HepG2 (cell line): ENCODE results near the gene CORO1C. TPM values are rescaled to one million over a fixed set of nuclear protein-coding genes. Genes with fewer than 3 reads are reported as not detected.

Source experiments
- ARNT2 ChIP-seq: sonication (generic); formaldehyde crosslinking; IDR thresholded peaks from 2 replicates; pipeline ENCODE4 v1.8.0; 2022; ENCODE audit warnings: mild to moderate bottlenecking, low read depth, missing genetic modification reagents, moderate library complexity
- ATF7 ChIP-seq, 2 experiments: fragments of 450-650 bp in 1 of 2; sonication (generic) in 1 of 2; formaldehyde crosslinking in 1 of 2; IDR thresholded peaks; 2 replicates each; pipeline versions ENCODE4 v1.4.0 to v1.6.1; 2016 to 2020; ENCODE audit warnings: antibody characterized with exemption in 1 of 2, mild to moderate bottlenecking in 1 of 2, missing genetic modification reagents in 1 of 2
- HHEX ChIP-seq: IDR thresholded peaks from 2 replicates; pipeline ENCODE4 v1.6.1; 2016; ENCODE audit warnings: control low read depth
- HNRNPUL1 ChIP-seq: fragments of 200-400 bp; formaldehyde crosslinking; IDR thresholded peaks from 2 replicates; pipeline ENCODE4 v1.6.1; 2017; ENCODE audit warnings: low read depth, mild to moderate bottlenecking, low read length, moderate library complexity
- JUND ChIP-seq: sonication (generic); formaldehyde crosslinking; IDR thresholded peaks from 2 replicates; pipeline ENCODE4 v1.8.0; 2022; ENCODE audit warnings: mild to moderate bottlenecking, missing genetic modification reagents
- NKX3-1 ChIP-seq: sonication (generic); formaldehyde crosslinking; IDR thresholded peaks from 2 replicates; pipeline ENCODE4 v1.5.0; 2020; ENCODE audit warnings: missing genetic modification reagents
- RXRB ChIP-seq: IDR thresholded peaks from 2 replicates; pipeline ENCODE4 v1.6.1; 2016; ENCODE audit warnings: borderline replicate concordance, missing genetic modification reagents, missing compliant biosample characterization
- STAT5B ChIP-seq: sonication (generic); formaldehyde crosslinking; IDR thresholded peaks from 2 replicates; pipeline ENCODE4 v1.4.0; 2020; ENCODE audit warnings: missing genetic modification reagents
- ZFX ChIP-seq: sonication (generic); formaldehyde crosslinking; IDR thresholded peaks from 2 replicates; pipeline ENCODE4 v1.4.0; 2020; ENCODE audit warnings: mild to moderate bottlenecking, low read depth, missing genetic modification reagents, moderate library complexity
- ZFY ChIP-seq: sonication (generic); formaldehyde crosslinking; IDR thresholded peaks from 2 replicates; pipeline ENCODE4 v1.4.0; 2020; ENCODE audit warnings: missing genetic modification reagents
- ZNF557 ChIP-seq: sonication (generic); formaldehyde crosslinking; IDR thresholded peaks from 2 replicates; pipeline ENCODE4 v1.4.0; 2020; ENCODE audit warnings: missing genetic modification reagents
- polyA plus RNA-seq, 8 experiments: library from polyadenylated mRNA; depleted of rRNA in 3 of 8; stranded (reverse) in 7 of 8; unstranded in 1 of 8; fragments of >200 nt; fragmentation: Illumina TruSeq in 4 of 8; extraction: Trizol in 4 of 8; gene quantifications; 2 replicates each; pipeline versions ENCODE4 v1.2.1 to v1.2.3, GENCODE V29; 2011 to 2016; ENCODE audit warnings: low read depth in 4 of 8, missing spikeins in 1 of 8, mixed read lengths in 1 of 8; ENCODE audit not compliant: insufficient read depth in 1 of 8
- total RNA-seq, 5 experiments: library from RNA; depleted of rRNA; stranded (reverse); fragments of >200 nt; fragmentation: Illumina TruSeq; extraction: Trizol; gene quantifications; 2 replicates each; pipeline ENCODE4 v1.2.3, GENCODE V29; 2016; ENCODE audit warnings: low read depth in 1 of 5
- TF ChIP-seq, protein P1 (sequence below): sonication (generic); formaldehyde crosslinking; IDR thresholded peaks from 2 replicates; pipeline ENCODE4 v1.4.0; 2020; ENCODE audit warnings: missing genetic modification reagents, borderline replicate concordance
- TF ChIP-seq, protein P2 (sequence below): sonication (generic); formaldehyde crosslinking; IDR thresholded peaks from 2 replicates; pipeline ENCODE4 v1.4.0; 2020; ENCODE audit warnings: missing genetic modification reagents, borderline replicate concordance
- TF ChIP-seq, protein P3 (sequence below), 2 experiments: fragments of 450-650 bp in 1 of 2; sonication (generic) in 1 of 2; formaldehyde crosslinking; IDR thresholded peaks; 2 replicates each; pipeline versions ENCODE4 v1.5.0 to v1.8.0; 2020 to 2022; ENCODE audit warnings: mild to moderate bottlenecking in 1 of 2, missing genetic modification reagents in 1 of 2
- TF ChIP-seq, protein P4 (sequence below): sonication (generic); formaldehyde crosslinking; IDR thresholded peaks from 2 replicates; pipeline ENCODE4 v1.4.0; 2020; ENCODE audit warnings: missing genetic modification reagents, borderline replicate concordance
- TF ChIP-seq, protein P5 (sequence below): sonication (generic); formaldehyde crosslinking; IDR thresholded peaks from 2 replicates; pipeline ENCODE4 v1.8.1; 2023; ENCODE audit warnings: mild to moderate bottlenecking, missing genetic modification reagents, borderline replicate concordance

Gene CORO1C
- total and polyA plus RNA-seq, 2 of the 13 experiments (the other 11 are each of a cell fraction or from before 2014, with no cell fraction given), result 73.7 to 131 TPM

DNA sequence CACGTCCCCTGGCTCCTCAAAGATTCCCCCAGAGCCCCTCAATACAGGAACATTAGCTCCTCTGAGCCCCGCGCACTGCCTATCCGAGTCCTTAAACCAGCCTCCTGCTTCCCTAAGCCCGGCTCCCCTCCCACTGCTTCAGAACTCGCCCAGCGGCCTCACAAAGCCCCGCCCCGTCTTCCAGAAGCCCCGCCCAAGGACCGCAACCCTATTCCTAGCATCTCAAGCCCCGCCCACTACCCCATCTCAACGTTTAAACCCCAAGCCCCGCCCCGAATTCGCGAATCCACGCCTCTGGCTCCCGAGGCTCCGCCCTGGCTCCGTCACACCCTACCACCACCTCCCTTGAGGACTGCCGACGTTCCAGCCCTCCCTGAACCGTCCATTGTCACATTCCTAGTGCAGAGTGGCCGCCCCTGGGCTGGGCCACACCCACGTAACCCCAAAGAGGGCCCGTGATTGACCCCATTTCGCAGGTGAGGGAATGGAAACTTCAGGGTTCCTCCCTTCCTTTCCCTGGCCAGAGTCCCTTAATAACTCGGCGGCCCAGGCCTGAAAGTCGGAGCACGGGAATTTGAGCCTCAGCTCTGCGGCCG lies 646 bp upstream of the CORO1C start (continued):
- TF ChIP-seq, protein P1, sequence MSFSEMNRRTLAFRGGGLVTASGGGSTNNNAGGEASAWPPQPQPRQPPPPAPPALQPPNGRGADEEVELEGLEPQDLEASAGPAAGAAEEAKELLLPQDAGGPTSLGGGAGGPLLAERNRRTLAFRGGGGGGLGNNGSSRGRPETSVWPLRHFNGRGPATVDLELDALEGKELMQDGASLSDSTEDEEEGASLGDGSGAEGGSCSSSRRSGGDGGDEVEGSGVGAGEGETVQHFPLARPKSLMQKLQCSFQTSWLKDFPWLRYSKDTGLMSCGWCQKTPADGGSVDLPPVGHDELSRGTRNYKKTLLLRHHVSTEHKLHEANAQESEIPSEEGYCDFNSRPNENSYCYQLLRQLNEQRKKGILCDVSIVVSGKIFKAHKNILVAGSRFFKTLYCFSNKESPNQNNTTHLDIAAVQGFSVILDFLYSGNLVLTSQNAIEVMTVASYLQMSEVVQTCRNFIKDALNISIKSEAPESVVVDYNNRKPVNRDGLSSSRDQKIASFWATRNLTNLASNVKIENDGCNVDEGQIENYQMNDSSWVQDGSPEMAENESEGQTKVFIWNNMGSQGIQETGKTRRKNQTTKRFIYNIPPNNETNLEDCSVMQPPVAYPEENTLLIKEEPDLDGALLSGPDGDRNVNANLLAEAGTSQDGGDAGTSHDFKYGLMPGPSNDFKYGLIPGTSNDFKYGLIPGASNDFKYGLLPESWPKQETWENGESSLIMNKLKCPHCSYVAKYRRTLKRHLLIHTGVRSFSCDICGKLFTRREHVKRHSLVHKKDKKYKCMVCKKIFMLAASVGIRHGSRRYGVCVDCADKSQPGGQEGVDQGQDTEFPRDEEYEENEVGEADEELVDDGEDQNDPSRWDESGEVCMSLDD (CRISPR knock-in tag), result no peak
- TF ChIP-seq HNRNPUL1 (no peak), JUND (CRISPR knock-in tag) (no peak), HHEX (CRISPR knock-in tag) (no peak), NKX3-1 (CRISPR knock-in tag) (no peak), ARNT2 (CRISPR knock-in tag) (no peak), ZFX (peak; percentile 80), ATF7 (IDR thresholded peaks at IDR 0.05) (no peak), ATF7 (CRISPR knock-in tag; IDR thresholded peaks at IDR 0.05) (peak; percentile 82; the same call in 1 of the 2 replicates), RXRB (CRISPR knock-in tag) (peak; percentile 29; the same call in 1 of the 2 replicates), ZFY (CRISPR knock-in tag) (peak; percentile 68), STAT5B (no peak), ZNF557 (CRISPR knock-in tag) (no peak)
- TF ChIP-seq, protein P2, sequence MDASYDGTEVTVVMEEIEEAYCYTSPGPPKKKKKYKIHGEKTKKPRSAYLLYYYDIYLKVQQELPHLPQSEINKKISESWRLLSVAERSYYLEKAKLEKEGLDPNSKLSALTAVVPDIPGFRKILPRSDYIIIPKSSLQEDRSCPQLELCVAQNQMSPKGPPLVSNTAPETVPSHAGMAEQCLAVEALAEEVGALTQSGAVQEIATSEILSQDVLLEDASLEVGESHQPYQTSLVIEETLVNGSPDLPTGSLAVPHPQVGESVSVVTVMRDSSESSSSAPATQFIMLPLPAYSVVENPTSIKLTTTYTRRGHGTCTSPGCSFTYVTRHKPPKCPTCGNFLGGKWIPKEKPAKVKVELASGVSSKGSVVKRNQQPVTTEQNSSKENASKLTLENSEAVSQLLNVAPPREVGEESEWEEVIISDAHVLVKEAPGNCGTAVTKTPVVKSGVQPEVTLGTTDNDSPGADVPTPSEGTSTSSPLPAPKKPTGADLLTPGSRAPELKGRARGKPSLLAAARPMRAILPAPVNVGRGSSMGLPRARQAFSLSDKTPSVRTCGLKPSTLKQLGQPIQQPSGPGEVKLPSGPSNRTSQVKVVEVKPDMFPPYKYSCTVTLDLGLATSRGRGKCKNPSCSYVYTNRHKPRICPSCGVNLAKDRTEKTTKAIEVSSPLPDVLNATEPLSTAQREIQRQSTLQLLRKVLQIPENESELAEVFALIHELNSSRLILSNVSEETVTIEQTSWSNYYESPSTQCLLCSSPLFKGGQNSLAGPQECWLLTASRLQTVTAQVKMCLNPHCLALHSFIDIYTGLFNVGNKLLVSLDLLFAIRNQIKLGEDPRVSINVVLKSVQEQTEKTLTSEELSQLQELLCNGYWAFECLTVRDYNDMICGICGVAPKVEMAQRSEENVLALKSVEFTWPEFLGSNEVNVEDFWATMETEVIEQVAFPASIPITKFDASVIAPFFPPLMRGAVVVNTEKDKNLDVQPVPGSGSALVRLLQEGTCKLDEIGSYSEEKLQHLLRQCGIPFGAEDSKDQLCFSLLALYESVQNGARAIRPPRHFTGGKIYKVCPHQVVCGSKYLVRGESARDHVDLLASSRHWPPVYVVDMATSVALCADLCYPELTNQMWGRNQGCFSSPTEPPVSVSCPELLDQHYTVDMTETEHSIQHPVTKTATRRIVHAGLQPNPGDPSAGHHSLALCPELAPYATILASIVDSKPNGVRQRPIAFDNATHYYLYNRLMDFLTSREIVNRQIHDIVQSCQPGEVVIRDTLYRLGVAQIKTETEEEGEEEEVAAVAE (CRISPR knock-in tag), result 0 out of 2 replicates have a peak, but pooled peaks have one; percentile 12
- TF ChIP-seq, protein P3, sequence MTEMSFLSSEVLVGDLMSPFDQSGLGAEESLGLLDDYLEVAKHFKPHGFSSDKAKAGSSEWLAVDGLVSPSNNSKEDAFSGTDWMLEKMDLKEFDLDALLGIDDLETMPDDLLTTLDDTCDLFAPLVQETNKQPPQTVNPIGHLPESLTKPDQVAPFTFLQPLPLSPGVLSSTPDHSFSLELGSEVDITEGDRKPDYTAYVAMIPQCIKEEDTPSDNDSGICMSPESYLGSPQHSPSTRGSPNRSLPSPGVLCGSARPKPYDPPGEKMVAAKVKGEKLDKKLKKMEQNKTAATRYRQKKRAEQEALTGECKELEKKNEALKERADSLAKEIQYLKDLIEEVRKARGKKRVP (CRISPR knock-in tag; IDR thresholded peaks at IDR 0.05), result no peak
- TF ChIP-seq, protein P4, sequence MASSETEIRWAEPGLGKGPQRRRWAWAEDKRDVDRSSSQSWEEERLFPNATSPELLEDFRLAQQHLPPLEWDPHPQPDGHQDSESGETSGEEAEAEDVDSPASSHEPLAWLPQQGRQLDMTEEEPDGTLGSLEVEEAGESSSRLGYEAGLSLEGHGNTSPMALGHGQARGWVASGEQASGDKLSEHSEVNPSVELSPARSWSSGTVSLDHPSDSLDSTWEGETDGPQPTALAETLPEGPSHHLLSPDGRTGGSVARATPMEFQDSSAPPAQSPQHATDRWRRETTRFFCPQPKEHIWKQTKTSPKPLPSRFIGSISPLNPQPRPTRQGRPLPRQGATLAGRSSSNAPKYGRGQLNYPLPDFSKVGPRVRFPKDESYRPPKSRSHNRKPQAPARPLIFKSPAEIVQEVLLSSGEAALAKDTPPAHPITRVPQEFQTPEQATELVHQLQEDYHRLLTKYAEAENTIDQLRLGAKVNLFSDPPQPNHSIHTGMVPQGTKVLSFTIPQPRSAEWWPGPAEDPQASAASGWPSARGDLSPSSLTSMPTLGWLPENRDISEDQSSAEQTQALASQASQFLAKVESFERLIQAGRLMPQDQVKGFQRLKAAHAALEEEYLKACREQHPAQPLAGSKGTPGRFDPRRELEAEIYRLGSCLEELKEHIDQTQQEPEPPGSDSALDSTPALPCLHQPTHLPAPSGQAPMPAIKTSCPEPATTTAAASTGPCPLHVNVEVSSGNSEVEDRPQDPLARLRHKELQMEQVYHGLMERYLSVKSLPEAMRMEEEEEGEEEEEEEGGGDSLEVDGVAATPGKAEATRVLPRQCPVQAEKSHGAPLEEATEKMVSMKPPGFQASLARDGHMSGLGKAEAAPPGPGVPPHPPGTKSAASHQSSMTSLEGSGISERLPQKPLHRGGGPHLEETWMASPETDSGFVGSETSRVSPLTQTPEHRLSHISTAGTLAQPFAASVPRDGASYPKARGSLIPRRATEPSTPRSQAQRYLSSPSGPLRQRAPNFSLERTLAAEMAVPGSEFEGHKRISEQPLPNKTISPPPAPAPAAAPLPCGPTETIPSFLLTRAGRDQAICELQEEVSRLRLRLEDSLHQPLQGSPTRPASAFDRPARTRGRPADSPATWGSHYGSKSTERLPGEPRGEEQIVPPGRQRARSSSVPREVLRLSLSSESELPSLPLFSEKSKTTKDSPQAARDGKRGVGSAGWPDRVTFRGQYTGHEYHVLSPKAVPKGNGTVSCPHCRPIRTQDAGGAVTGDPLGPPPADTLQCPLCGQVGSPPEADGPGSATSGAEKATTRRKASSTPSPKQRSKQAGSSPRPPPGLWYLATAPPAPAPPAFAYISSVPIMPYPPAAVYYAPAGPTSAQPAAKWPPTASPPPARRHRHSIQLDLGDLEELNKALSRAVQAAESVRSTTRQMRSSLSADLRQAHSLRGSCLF (CRISPR knock-in tag), result no peak
- TF ChIP-seq, protein P5, sequence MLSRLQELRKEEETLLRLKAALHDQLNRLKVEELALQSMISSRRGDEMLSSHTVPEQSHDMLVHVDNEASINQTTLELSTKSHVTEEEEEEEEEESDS (CRISPR knock-in tag), result no peak
